H1 (cell line): Measurements from ENCODE around the gene NEDD4.
"Not testable (repeated sequence)": the region's sequence is repeated elsewhere in the genome, so short reads cannot be mapped to it uniquely, and the experiment has no call there.

Experiments
- EZH2 ChIP-seq: fragments of 200-600 bp; sonication (generic); IDR thresholded peaks from 2 replicates; pipeline ENCODE4 v1.7.1; 2012; ENCODE audit warnings: low read depth, mild to moderate bottlenecking, moderate library complexity, low read length, inconsistent platforms; ENCODE audit not compliant: severe bottlenecking
- JUN ChIP-seq: IDR thresholded peaks from 2 replicates; pipeline ENCODE4 v1.6.1; 2011; ENCODE audit warnings: low read depth, mild to moderate bottlenecking, improper control_type of control experiment, low read length
- YY1 ChIP-seq: IDR thresholded peaks from 2 replicates; pipeline ENCODE4 v1.6.1; 2011; ENCODE audit warnings: low read depth, mild to moderate bottlenecking, low read length

DNA sequence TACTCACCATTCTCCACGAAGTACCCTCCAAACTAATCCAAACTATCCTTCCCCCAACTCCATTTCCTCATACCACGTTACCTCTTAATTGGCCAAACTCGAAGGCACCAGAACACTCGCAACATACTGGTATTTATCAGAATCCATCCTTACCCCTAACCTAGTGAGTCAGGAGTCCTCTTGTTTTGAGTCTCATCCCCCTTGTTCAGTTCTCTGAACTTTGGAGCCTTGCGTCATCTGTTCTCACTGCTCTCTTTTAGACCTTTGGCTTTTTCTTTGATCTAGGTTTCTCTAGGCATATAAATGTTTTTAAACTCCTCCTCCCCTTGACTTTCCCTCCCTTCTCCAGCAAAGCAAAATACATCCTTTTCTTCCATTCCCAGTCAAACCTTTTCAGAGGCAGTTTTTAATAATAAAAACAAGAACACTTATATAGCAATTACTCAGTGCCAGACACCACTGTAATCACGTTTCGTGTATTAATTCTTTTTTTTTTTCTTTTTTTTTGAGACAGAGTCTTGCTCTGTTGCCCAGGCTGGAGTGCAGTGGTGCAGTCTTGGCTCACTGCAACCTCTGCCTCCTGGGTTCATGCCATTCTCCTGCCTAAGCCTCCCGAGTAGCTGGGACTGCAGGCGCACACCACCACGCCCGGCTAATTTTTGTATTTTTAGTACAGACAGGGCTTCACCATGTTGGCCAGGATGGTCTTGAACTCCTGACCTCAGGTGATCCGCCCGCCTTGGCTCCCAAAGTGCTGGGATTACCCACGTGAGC, 40.7 kb downstream of the NEDD4 start:
- not testable (repeated sequence) for TF ChIP-seq YY1, JUN, EZH2
